Activated CD4-positive, alpha-beta T cell treated with anti-CD3 and anti-CD28 coated beads for 24 hours (primary cell): ENCODE results near the gene CCL1.

ENCODE experiments used
- DNase-seq, 2 donors: peaks; one replicate each; pipeline ENCODE4 v3.0.0-alpha.2; 2020; ENCODE audit warnings: low read depth in 2 of 2

Gene CCL1

GRCh38 chr17:34383216-34383615 is 20.2 kb upstream of the CCL1 start:
- DNase-seq: no peak

GRCh38 chr17:34382621-34383124 is 19.6 kb upstream of the CCL1 start:
- peak; percentile 3 to 28 for DNase-seq

- no peak for DNase-seq
Measured at GRCh38 chr17:34379868-34380267, 16.8 kb upstream of the CCL1 start.

DNA sequence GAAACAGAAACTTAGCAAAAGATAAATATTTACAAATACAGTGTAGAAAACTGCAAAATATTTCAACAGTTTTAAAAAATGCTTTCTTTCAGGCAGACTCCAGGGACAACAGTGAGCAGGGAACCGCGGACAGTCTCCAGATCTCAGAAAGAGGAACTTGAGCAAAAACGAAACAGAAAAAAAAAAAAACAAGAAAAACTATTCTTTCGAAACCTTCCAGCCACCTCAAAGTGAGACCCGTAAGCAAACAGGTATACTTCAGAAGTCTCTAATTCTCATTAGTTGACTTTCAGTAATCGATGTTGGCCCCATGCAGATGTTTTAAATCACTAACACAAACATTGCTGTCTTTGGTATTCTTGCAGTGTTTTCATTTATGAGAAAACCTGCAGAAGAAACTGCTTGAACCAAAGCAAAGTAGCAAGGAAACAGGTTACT is 15.7 kb upstream of the CCL1 start:
- peak in 1 of 2 donors; percentile 14 for DNase-seq

DNA sequence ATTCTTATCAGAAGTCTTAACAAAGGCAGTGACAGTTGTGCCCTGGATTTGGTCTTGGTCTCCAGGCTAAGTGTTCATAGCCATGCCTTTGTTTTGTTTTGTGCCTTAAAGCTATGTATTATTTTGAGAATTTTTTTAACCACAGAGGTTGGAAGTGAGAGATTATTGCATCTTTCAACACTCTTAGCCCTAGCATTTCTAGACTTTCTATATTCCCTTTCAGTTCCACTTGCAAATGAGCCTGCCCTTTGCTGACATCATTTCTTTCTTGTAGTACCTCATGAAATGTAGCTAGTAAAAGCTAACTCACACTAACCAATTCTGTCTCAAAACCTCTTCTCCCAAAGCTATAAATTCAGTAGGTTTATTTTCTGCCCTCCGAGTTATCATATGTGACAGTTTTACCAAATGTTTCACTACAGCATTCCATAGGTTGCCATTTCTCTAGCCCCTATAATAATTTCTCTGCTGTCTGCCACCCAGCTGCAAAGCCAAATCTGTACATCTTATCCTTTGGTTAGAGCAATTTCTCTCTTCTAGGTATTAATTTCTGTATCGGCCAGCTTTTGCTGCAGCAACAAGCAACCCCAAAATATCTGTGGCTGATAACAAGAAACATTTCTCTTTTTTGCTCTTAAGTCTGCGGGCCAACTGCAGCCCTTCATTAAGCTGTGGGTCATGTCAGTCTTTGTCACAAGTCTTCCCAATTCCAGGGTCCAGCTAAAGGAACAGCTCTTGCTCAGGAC is 14.2 kb upstream of the CCL1 start:
- DNase-seq: no peak

DNA sequence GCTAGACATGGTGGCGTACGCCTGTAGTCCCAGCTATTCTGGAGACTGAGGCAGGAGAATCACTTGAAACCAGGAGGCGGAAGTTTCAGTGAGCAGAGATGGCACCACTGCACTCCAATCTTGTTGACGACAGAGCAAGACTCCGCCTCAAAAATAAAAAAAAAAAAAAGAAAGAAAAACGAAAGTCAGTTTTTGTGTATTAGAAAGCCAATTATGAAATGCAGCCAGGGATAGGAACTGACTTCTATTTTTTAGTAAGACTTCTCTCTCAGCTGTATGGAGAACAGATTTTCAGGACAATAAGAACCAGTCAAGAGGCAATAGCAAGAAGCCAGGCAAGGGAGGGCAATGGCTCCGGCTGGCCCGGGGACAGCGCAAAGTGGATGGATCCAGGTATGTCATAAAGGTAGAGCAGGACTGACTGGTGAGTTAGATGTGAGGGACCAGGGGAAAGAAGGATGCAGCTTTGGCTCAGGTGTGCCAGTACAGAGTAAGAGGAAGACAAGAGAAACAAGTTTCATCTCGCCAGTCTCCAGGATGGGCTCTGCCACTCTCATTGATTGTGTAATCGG is 12.5 kb upstream of the CCL1 start:
- DNase-seq: no peak

- no peak for DNase-seq
Measured at GRCh38 chr17:34374457-34374856, 11.4 kb upstream of the CCL1 start.

- DNase-seq: no peak
Measured at GRCh38 chr17:34371405-34372100, 8.5 kb upstream of the CCL1 start.

DNA sequence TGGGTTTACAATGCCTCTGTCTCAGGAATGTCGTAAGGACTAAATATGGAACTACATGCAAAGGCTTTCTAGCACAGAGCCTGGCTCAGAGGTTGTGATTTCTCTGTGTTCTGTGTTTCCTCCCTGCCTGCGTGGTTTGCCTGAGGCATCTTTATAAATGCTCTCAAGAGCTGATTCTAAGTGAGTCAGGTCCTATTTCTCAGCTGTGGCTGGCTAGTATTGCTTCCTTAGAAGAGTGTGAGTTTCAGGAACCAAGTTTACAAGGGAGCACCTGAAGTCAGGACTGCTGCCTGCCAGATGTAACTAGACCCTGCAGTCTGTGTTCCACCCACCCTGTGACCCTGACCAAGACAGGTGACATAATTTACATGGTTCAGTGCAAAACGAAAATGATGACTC is 8.0 kb upstream of the CCL1 start:
- DNase-seq: no peak

DNA sequence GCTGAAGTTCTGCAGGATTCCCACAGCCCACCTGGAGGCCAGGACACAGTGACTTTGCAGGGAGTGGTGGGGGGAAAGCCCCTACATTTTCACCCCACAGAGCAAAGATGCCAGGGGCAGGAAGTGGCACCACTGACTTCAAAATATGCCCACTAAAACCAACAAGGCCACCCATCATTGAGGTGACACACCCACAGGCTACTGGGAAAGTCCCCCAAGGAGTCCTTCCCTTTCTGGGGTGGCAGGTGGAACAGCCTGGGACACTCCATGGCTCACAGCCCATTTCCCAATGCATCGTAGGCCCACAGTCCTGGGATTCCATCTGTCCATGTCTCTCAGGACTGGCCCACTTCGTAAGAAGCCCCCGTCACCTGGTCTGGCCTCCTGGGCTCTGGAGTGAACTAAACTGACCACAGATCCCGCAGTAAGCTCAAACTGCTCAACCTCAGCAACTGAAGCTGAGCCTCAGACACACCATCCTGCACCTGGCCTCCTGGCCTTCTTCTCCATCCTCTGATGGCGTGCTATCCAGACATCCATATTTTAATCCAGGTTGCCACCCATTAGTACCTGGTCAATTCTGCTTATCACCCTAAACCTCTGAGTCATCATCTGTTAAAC is 7.5 kb upstream of the CCL1 start:
- DNase-seq: no peak

DNA sequence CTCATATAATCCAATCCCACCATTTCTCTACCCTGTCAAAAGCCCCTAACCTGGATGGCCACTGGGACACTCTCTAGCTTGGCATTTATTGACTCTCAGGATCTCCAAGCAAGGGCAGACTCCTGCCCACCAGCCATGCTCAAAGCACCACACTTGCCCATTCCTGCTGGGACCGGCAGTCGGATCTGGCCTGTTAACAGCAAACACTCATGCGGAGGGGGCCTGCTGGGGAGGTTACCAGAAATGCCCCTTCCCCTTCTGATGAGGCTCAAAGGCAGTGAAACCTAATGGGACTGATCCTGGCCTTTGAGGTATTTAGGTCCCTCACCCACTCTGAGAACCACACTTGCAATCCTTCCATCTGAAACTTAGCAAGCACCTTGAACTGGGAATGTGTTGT is 6.5 kb upstream of the CCL1 start:
- no peak for DNase-seq

DNA sequence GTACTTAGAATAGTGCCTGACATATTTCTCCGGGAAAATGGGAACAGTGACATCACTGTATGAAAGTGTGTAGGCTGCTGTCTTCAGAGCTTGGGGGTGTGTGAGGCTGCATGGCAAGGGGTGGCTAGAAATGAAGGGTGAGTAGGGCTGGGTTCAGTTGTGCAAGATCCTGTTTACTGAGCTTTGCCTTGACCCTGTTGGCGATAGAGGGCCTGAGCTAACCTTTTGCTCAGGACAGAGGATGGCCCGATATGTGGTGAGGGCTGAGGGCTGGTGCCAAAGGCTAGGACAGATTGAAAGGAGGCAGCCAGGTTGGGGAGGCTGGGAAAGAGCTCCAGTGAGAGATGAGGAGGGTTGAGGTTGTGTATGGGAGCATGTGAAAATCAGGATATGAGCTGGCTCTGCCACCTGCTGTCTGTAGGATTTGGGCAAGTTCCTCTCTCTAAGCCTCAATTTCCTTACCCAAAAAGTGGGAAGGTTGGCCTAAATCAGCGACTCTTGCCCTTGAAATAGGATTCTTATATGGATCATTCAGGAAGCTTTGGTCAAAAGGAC is 6.0 kb upstream of the CCL1 start:
- DNase-seq: no peak

- DNase-seq: no peak
Measured at GRCh38 chr17:34368196-34368945, 5.3 kb upstream of the CCL1 start.

DNA sequence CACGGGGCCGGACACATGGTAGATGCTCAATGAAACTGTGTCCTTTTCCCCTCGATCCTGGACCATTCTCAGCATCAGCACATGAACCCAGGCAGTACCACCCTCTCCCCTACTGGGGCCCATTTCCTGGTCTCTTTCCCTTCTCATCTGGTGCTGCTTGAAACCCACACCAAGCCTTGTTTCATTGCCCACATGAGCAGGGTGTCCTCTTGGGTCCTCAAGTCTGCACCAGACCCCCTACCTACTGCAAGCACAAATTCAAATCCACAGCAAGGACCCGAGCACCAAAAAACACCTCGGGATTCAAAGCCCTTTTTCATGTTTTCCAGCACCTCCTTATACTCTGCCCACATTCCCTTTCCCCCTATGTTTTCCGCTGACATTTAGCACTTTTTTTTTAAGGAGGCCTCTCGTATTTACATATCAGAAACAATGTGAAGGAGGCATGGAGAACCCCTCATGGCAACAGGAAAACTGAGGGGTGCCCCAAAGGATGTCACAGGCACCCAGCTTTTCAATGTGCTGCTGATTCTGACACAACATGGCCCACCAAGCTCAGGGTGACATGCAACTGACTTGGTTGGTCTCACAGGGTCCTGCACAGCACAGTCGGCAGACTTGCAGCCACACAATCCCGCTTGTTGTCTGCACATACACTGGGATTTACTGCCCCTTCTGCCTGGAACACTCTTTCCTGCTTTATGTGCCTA is 4.6 kb upstream of the CCL1 start:
- DNase-seq: no peak

GRCh38 chr17:34366529-34367107 is 3.6 kb upstream of the CCL1 start:
- DNase-seq: no peak

DNA sequence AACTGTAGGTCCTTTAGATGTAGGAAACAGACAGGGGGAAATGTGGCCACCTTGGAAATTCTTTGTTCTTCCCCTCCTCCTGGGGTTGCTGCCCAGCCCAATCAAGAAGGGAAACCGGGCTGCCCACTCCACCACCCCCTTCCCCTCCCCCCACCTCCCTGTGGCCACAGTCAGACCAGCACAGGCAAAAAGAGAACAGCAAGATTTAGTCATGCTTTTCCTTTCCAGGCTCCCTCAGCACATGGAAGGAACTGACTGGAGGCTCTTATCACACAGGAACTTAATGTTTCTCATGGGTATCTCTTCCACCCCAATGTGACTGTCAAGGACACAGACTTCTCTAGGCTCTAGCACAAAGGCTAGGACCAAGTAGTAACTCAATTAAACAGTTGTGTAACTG is 3.0 kb upstream of the CCL1 start:
- DNase-seq: no peak

GRCh38 chr17:34365340-34365739 is 2.3 kb upstream of the CCL1 start:
- DNase-seq: no peak

DNA sequence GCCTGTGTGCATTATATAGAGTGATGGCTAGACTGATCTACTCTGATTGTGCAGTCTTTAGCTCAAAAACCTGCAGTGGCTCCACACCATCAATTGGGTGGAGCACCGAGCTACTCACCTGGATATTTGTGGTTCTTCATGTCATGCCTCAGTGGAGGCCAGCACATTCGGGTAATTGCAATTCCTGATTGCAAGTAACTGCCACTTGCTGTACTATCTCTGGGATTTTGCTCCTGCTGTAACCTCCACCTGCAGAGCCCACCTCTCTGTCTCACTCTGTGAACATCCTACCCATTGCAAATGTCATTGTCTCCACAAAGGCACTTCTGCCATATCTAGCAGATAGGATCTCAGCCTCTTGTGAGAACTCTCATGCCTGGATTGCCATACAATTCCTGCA is 1.7 kb upstream of the CCL1 start:
- no peak for DNase-seq

GRCh38 chr17:34361478-34362061 is 1.5 kb downstream of the CCL1 start:
- peak; percentile 44 to 78 for DNase-seq
